Dendritic cell treated with granulocyte-macrophage colony-stimulating factor and Interleukin-4, amounts not matched to agents 40 ng/mL and 50 ng/mL, for 4 days (primary cell): ENCODE measurements around the gene HMCN2.

Source experiments
- H3K27ac Mint-ChIP-seq: one replicate; pipeline ENCODE4 v1.8.0; 2022; ENCODE audit warnings: mild to moderate bottlenecking, mixed read lengths
- H3K27me3 Mint-ChIP-seq: one replicate; pipeline ENCODE4 v1.8.0; 2022; ENCODE audit warnings: mild to moderate bottlenecking, mixed read lengths
- H3K36me3 Mint-ChIP-seq: one replicate; pipeline ENCODE4 v1.8.0; 2022; ENCODE audit warnings: low read depth, mixed read lengths
- H3K4me1 Mint-ChIP-seq: one replicate; pipeline ENCODE4 v1.8.0; 2022; ENCODE audit warnings: low read depth, mixed read lengths
- H3K4me3 Mint-ChIP-seq: one replicate; pipeline ENCODE4 v1.8.0; 2022; ENCODE audit warnings: mild to moderate bottlenecking, moderate library complexity, mixed read lengths
- H3K9me3 Mint-ChIP-seq: one replicate; pipeline ENCODE4 v1.8.0; 2022; ENCODE audit warnings: mixed read lengths
- intact Hi-C: fragments of 100-400 bp; cut with micrococcal nuclease; formaldehyde crosslinking; loops from one replicate; pipeline ENCODE4 v1.15.0; 2022

The HMCN2 gene

GRCh38 chr9:130286781-130287428 is 21.3 kb downstream of the HMCN2 start:
- H3K4me3 Mint-ChIP-seq, result no peak overlapping the region
- intact Hi-C loops, result no loop called here
- H3K27me3 Mint-ChIP-seq, result peaks cover 22% of the 10 kb centered on the region
- no peaks in the 10 kb centered on the region for H3K36me3 Mint-ChIP-seq
- no peak overlapping the region for H3K27ac Mint-ChIP-seq
- no peaks in the 10 kb centered on the region for H3K9me3 Mint-ChIP-seq
- no peaks in the 10 kb centered on the region for H3K4me1 Mint-ChIP-seq

GRCh38 chr9:130287736-130288135 is 22.2 kb downstream of the HMCN2 start:
- no peaks in the 10 kb centered on the region for H3K9me3 Mint-ChIP-seq
- intact Hi-C loops, result no loop called here
- H3K36me3 Mint-ChIP-seq, result no peaks in the 10 kb centered on the region
- no peak overlapping the region for H3K4me3 Mint-ChIP-seq
- no peak overlapping the region for H3K27ac Mint-ChIP-seq
- H3K4me1 Mint-ChIP-seq, result no peaks in the 10 kb centered on the region
- peaks cover 19% of the 10 kb centered on the region for H3K27me3 Mint-ChIP-seq

- Mint-ChIP-seq H3K36me3 (no peaks in the 10 kb centered on the region), H3K4me1 (no peaks in the 10 kb centered on the region), H3K9me3 (no peaks in the 10 kb centered on the region), H3K27ac (no peak overlapping the region), H3K27me3 (peaks cover 23% of the 10 kb centered on the region), H3K4me3 (no peak overlapping the region)
- intact Hi-C loops, result no loop called here
Observed at GRCh38 chr9:130288393-130288792, 22.8 kb downstream of the HMCN2 start.

DNA sequence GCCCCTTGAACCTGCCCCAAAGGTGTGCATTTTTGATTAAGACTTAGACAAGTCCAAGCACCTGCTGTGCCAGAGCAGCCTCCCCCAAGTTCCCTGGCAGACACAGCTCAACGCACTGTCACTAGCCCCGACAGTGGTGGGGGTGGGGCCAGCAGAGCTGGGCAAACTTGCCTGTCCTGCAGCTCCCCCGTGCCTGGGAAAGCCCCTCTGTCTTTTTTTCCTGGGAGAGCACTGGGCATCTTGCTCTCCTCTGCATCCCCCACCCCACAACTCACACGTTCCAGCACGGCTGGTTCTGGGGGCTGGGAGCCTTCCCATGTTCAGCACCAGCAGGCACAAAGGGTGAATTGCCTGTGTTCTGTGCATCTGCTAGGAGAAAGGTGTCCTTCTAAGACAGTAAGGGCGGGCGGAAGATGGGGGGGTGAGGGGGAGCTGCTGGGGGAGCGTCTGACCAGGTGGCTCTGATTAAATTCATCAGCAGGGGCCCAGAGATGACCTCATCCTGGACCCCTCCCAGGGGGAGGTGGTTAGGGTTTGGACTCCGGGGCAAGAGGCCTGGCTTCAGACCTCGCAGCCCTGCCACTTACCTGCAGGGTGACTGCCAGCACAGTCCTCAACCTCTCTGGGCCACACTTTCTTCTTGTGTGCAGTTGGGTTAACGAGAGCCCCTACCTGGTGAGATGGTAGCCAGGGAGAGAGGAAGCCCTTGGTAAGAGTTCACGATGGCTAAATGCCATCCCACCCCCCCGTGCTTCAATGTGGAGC is 23.5 kb downstream of the HMCN2 start:
- H3K27ac Mint-ChIP-seq, result no peak overlapping the region
- intact Hi-C loops, result no loop called here
- H3K36me3 Mint-ChIP-seq, result no peaks in the 10 kb centered on the region
- H3K9me3 Mint-ChIP-seq, result no peaks in the 10 kb centered on the region
- H3K4me3 Mint-ChIP-seq, result no peak overlapping the region
- H3K27me3 Mint-ChIP-seq, result peaks cover 22% of the 10 kb centered on the region
- no peaks in the 10 kb centered on the region for H3K4me1 Mint-ChIP-seq

- no peak overlapping the region for H3K27ac Mint-ChIP-seq
- no peaks in the 10 kb centered on the region for H3K9me3 Mint-ChIP-seq
- no peaks in the 10 kb centered on the region for H3K4me1 Mint-ChIP-seq
- intact Hi-C loops, result no loop called here
- H3K4me3 Mint-ChIP-seq, result no peak overlapping the region
- H3K27me3 Mint-ChIP-seq, result peaks cover 20% of the 10 kb centered on the region
- H3K36me3 Mint-ChIP-seq, result no peaks in the 10 kb centered on the region
Observed at GRCh38 chr9:130289711-130290241, 24.2 kb downstream of the HMCN2 start.

- H3K27me3 Mint-ChIP-seq, result peaks cover 20% of the 10 kb centered on the region
Observed at GRCh38 chr9:130290291-130291181, 25.0 kb downstream of the HMCN2 start.

DNA sequence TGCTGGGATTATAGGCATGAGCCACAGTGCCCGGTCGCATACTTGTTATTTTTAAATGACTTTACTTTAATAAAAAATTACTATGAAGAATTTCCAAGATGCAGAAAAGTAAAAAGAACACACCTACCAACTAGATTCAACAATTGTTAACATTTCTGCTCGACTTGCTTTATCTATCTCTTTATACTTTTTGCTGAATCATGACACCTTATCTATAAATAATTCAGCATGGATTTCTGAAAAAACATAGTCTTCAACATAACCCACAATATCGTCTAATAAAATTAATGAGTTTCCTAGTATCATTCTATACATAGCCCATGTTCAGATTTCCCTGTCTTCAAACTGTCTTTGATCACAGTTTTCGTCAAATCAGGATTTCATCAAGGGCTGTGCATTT is 25.9 kb downstream of the HMCN2 start:
- no peak overlapping the region for H3K27ac Mint-ChIP-seq
- H3K27me3 Mint-ChIP-seq, result peaks cover 20% of the 10 kb centered on the region
- H3K36me3 Mint-ChIP-seq, result no peaks in the 10 kb centered on the region
- H3K9me3 Mint-ChIP-seq, result no peaks in the 10 kb centered on the region
- intact Hi-C loops, result no loop called here
- H3K4me3 Mint-ChIP-seq, result no peak overlapping the region
- no peaks in the 10 kb centered on the region for H3K4me1 Mint-ChIP-seq

More at GRCh38 chr9:130290291-130291181, 25.0 kb downstream of the HMCN2 start:
- H3K9me3 Mint-ChIP-seq, result no peaks in the 10 kb centered on the region
- H3K4me1 Mint-ChIP-seq, result no peaks in the 10 kb centered on the region
- H3K36me3 Mint-ChIP-seq, result no peaks in the 10 kb centered on the region
- no peak overlapping the region for H3K27ac Mint-ChIP-seq
- no peak overlapping the region for H3K4me3 Mint-ChIP-seq
- intact Hi-C loops, result no loop called here

DNA sequence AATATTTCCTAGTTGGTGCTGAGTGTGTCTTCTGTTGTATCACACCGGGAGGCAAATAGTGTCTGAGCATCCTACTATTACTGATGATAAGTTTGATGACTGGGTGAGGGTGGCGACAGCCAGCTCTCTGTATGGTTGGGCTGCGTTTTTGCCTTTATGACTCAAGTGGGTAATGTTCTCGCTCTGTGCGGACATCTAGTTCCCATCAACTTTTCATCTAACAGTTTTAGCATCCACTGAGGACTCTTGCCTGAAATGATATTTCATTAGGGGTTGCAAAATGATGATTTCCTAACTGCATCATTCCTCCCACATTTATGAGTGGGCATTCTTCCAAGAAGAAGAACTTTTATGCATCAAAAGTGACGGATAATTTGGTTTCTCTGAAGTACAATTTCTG is 26.5 kb downstream of the HMCN2 start:
- Mint-ChIP-seq H3K36me3 (no peaks in the 10 kb centered on the region), H3K9me3 (no peaks in the 10 kb centered on the region), H3K4me1 (no peaks in the 10 kb centered on the region), H3K27me3 (peaks cover 20% of the 10 kb centered on the region), H3K27ac (no peak overlapping the region), H3K4me3 (no peak overlapping the region)
- intact Hi-C loops, result no loop called here

- Mint-ChIP-seq H3K27me3 (peaks cover 17% of the 10 kb centered on the region), H3K4me3 (no peak overlapping the region), H3K27ac (no peak overlapping the region), H3K4me1 (no peaks in the 10 kb centered on the region), H3K9me3 (no peaks in the 10 kb centered on the region), H3K36me3 (no peaks in the 10 kb centered on the region)
- intact Hi-C loops, result no loop called here
Observed at GRCh38 chr9:130294664-130295063, 29.1 kb downstream of the HMCN2 start.

DNA sequence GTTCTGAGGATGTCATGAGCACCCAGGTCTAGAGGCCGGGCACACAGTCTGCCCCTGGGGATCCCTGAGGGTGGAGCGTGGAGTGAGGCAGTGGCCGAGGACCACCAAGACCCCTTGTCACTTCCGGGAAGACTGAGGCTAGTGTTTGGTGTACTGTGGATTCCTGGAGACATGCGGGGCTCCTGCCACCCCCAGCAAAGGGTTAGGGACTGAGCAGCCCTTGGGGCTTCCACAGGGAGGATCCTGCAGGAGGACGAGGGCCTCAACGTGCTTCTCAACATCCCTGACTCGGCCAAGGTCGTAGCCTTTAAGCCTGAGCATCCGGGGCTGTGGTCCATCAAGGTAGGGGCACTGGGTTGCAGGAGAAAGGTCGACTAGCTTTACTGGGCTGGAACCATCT is 29.9 kb downstream of the HMCN2 start:
- Mint-ChIP-seq H3K4me1 (no peaks in the 10 kb centered on the region), H3K27ac (no peak overlapping the region), H3K9me3 (no peaks in the 10 kb centered on the region), H3K4me3 (no peak overlapping the region), H3K27me3 (peaks cover 12% of the 10 kb centered on the region), H3K36me3 (no peaks in the 10 kb centered on the region)
- intact Hi-C loops, result no loop called here

GRCh38 chr9:130295945-130296782 is 30.6 kb downstream of the HMCN2 start:
- Mint-ChIP-seq H3K4me3 (no peak overlapping the region), H3K27ac (no peak overlapping the region), H3K27me3 (peaks cover 12% of the 10 kb centered on the region), H3K36me3 (no peaks in the 10 kb centered on the region), H3K9me3 (no peaks in the 10 kb centered on the region), H3K4me1 (no peaks in the 10 kb centered on the region)
- intact Hi-C loops, result no loop called here

- intact Hi-C loops, result no loop called here
- Mint-ChIP-seq H3K36me3 (no peaks in the 10 kb centered on the region), H3K4me1 (no peaks in the 10 kb centered on the region), H3K4me3 (no peak overlapping the region), H3K9me3 (no peaks in the 10 kb centered on the region), H3K27ac (no peak overlapping the region), H3K27me3 (peaks cover 12% of the 10 kb centered on the region)
Observed at GRCh38 chr9:130296783-130297055, 31.2 kb downstream of the HMCN2 start.

DNA sequence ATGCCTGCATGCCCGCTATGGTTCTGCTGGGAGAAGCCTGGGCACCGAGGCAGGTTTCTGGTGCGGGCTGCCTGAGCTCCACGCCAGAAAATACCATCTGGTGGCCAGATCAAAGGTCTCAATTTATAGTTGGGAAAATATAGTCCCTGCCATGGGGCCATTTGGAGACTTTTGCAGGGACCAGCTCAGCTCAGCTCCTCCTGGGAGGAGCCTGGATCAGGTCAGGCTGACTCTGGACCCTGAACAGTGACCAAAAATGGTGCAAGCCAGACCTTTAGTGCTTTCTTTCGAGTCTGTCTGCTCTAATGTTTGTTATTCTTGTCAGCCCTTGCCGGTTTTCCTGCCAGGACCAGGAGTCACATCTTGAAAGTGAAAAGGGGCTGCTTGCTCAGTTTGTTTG is 31.8 kb downstream of the HMCN2 start:
- no peaks in the 10 kb centered on the region for H3K4me1 Mint-ChIP-seq
- no peaks in the 10 kb centered on the region for H3K9me3 Mint-ChIP-seq
- no peak overlapping the region for H3K27ac Mint-ChIP-seq
- intact Hi-C loops, result no loop called here
- peaks cover 9% of the 10 kb centered on the region for H3K27me3 Mint-ChIP-seq
- H3K4me3 Mint-ChIP-seq, result no peak overlapping the region
- H3K36me3 Mint-ChIP-seq, result no peaks in the 10 kb centered on the region
